ENCODE measurements around the gene XYLT1. TPM values are rescaled to one million over a fixed set of nuclear protein-coding genes. Genes with fewer than 3 reads are reported as not detected.

Gene XYLT1
- total and polyA plus RNA-seq, 10 of the 15 experiments (the other 5 are each of a cell fraction or from before 2014, with no cell fraction given): 0.88 to 14.8 (median 5.8) TPM

DNA sequence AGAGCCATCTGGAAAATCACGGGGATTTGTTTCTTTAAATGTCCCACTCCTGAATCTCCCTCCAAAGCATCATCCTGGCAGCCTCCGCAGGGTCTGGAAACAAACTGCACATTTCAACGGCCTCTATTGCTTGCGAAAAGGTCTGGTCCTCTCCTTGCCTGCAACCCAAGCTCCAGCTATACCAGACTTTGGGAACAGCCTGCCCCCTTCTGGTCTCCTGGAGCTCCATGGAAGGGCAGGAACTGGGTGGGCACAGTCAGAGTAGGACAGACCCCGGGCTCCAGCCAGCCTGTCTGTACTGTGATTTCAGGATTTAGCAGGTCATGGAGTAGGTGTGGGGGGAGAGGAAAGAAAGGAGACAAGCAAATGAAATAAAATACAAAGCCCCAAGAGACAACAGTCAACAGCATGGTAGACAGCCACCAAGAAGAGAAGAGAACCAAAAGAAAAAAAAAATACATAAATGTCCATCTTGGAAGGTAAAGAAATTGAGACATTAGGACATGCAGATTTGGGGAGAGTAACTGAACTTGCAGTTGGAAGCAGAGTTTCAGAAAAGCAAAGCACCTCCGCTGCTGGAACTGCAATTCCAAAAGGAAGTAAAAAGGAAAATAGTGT, 2.7 kb downstream of the XYLT1 start:
- ATAC-seq (peak; percentile 65), DNase-seq (ENCODE audit: low read depth, low spot score) (no peak), FAIRE-seq (peak; percentile 38)
- ChIA-PET POLR2A (interaction anchor here (0.6 to 3.9 kb wide), 12 partner anchors 16 to 1321 kb away, joined by 3 to 24 read pairs (median 4); no protein-coding TSS in a partner anchor), RAD21 (ENCODE audit: unreplicated experiment) (interaction anchor here (0.6 to 11.3 kb wide), 56 partner anchors 9 to 607 kb away, joined by 3 to 111 read pairs (median 6); no protein-coding TSS in a partner anchor), CTCF (interaction anchor here (0.6 to 10.5 kb wide), 55 partner anchors 10 to 613 kb away, joined by 3 to 85 read pairs (median 5); no protein-coding TSS in a partner anchor), SMC1A (ENCODE audit: uncharacterized antibody, unreplicated experiment) (interaction anchor here (0.6 to 8.5 kb wide), 51 partner anchors 10 to 607 kb away, joined by 3 to 119 read pairs (median 6); no protein-coding TSS in a partner anchor)
- Histone ChIP-seq H3K4me3 (peak overlapping the region; percentile 68; the same call in 1 of the 2 replicates), H3K9ac (ENCODE audit: control insufficient read depth, insufficient read depth, low read length) (peak overlapping the region; percentile 16; the same call in 1 of the 2 replicates), H3K36me3 (ENCODE audit: control insufficient read depth in 2 of 2, insufficient read depth in 2 of 2, low read length in 1 of 2) (no peaks in the 10 kb centered on the region), H4K20me1 (ENCODE audit: control insufficient read depth, insufficient read depth) (0 out of 2 replicates have a peak, but pooled peaks cover 2% of the 10 kb centered on the region), H3K27ac (ENCODE audit: control insufficient read depth, insufficient read depth) (no peak overlapping the region), H3K27me3 (replicated peaks in 1 of 2; ENCODE audit: control insufficient read depth in 2 of 2, insufficient read depth in 2 of 2, low read length in 1 of 2) (peaks cover 0 to 3% of the 10 kb centered on the region in 2 experiments; a peak in 3 of 4 replicates), H3K9me3 (replicated peaks; ENCODE audit: control insufficient read depth, insufficient read depth, low read length) (no peaks in the 10 kb centered on the region; the same call in 2 of the 3 replicates), H3K4me2 (ENCODE audit: control insufficient read depth, insufficient read depth) (peak overlapping the region; percentile 43), H3K79me2 (ENCODE audit: control insufficient read depth, insufficient read depth, low read length) (peaks cover 6% of the 10 kb centered on the region), H3K4me1 (ENCODE audit: control insufficient read depth, insufficient read depth, low read length) (peaks cover 17% of the 10 kb centered on the region), H2AFZ (ENCODE audit: control insufficient read depth, low read depth, low read length) (no peak overlapping the region)
- BruUV-seq (replicated peaks): TSS peak; percentile 44
- in situ Hi-C loops (cut with MboI) (loop anchor here (5.0 kb wide), 2 partner anchors 166 to 211 kb away; no protein-coding TSS in a partner anchor), intact Hi-C loops (cut with micrococcal nuclease; ENCODE audit: unreplicated experiment) (loop anchor here (2.0 to 10.0 kb wide), 8 partner anchors 51 to 393 kb away; no protein-coding TSS in a partner anchor)
- WGBS (ENCODE audit: insufficient coverage, insufficient replicate concordance, low lambda C conversion rate, missing lambda C conversion rate): 36% methylated on average over 6 of the region's 6 CpGs
- TF ChIP-seq SIN3A (IDR thresholded peaks at IDR 0.05; ENCODE audit: low read depth, low read length): no peak
- 0 out of 4 replicates have a peak, but pooled peaks of 1 of the 2 experiments have one; percentile 54 for TF ChIP-seq IKZF2 (IDR thresholded peaks at IDR 0.05)
- TF ChIP-seq MTA3 (IDR thresholded peaks at IDR 0.05; ENCODE audit: borderline replicate concordance, low read length): no peak
- no peak for TF ChIP-seq ZNF207 (IDR thresholded peaks at IDR 0.05; ENCODE audit: borderline replicate concordance)
- TF ChIP-seq SMARCA5 (IDR thresholded peaks at IDR 0.05): peak; percentile 35; the same call in 1 of the 2 replicates
- TF ChIP-seq, protein P1, sequence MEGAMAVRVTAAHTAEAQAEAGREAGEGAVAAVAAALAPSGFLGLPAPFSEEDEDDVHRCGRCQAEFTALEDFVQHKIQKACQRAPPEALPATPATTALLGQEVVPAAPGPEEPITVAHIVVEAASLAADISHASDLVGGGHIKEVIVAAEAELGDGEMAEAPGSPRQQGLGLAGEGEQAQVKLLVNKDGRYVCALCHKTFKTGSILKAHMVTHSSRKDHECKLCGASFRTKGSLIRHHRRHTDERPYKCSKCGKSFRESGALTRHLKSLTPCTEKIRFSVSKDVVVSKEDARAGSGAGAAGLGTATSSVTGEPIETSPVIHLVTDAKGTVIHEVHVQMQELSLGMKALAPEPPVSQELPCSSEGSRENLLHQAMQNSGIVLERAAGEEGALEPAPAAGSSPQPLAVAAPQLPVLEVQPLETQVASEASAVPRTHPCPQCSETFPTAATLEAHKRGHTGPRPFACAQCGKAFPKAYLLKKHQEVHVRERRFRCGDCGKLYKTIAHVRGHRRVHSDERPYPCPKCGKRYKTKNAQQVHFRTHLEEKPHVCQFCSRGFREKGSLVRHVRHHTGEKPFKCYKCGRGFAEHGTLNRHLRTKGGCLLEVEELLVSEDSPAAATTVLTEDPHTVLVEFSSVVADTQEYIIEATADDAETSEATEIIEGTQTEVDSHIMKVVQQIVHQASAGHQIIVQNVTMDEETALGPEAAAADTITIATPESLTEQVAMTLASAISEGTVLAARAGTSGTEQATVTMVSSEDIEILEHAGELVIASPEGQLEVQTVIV (IDR thresholded peaks at IDR 0.05; ENCODE audit: borderline replicate concordance, partially characterized antibody): no peak
- TF ChIP-seq CHD2 (IDR thresholded peaks at IDR 0.05; ENCODE audit: borderline replicate concordance, low read depth, low read length): no peak
- no peak for TF ChIP-seq SREBF2 (IDR thresholded peaks at IDR 0.05; ENCODE audit: low read length)
- no peak for TF ChIP-seq STAT3 (IDR thresholded peaks at IDR 0.05; ENCODE audit: low read depth, low read length)
- no peak for TF ChIP-seq SP1 (IDR thresholded peaks at IDR 0.05; ENCODE audit: low read depth, low read length)
- TF ChIP-seq NFYA (IDR thresholded peaks at IDR 0.05; ENCODE audit: borderline replicate concordance, low read depth, low read length): no peak
- TF ChIP-seq BMI1 (IDR thresholded peaks at IDR 0.05; ENCODE audit: borderline replicate concordance): no peak
- no peak for TF ChIP-seq ATF7 (IDR thresholded peaks at IDR 0.05; ENCODE audit: low read depth)
- TF ChIP-seq YBX1 (IDR thresholded peaks at IDR 0.05): no peak
- TF ChIP-seq, protein P2, sequence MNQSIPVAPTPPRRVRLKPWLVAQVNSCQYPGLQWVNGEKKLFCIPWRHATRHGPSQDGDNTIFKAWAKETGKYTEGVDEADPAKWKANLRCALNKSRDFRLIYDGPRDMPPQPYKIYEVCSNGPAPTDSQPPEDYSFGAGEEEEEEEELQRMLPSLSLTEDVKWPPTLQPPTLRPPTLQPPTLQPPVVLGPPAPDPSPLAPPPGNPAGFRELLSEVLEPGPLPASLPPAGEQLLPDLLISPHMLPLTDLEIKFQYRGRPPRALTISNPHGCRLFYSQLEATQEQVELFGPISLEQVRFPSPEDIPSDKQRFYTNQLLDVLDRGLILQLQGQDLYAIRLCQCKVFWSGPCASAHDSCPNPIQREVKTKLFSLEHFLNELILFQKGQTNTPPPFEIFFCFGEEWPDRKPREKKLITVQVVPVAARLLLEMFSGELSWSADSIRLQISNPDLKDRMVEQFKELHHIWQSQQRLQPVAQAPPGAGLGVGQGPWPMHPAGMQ (IDR thresholded peaks at IDR 0.05; ENCODE audit: borderline replicate concordance): no peak
- 0 out of 2 replicates have a peak, but pooled peaks have one; percentile 16 for TF ChIP-seq GATAD2B (conservative IDR thresholded peaks at IDR 0.05; ENCODE audit: low read depth)
- TF ChIP-seq YY1 (IDR thresholded peaks at IDR 0.05; ENCODE audit: low read depth, low read length): 0 out of 2 replicates have a peak, but pooled peaks have one; percentile 26
- no peak for TF ChIP-seq TARDBP (IDR thresholded peaks at IDR 0.05; ENCODE audit: borderline replicate concordance)

Data from GM12878 (cell line).